Measurements from ENCODE around the gene CLEC2B. TPM values are rescaled to one million over a fixed set of nuclear protein-coding genes. Genes with fewer than 3 reads are reported as not detected.
"Not testable (repeated sequence)": the region's sequence is repeated elsewhere in the genome, so short reads cannot be mapped to it uniquely, and the experiment has no call there.

The CLEC2B gene
- total RNA-seq = 10 to 100 TPM; 11.3 to 14.2 TPM
- long read RNA-seq, donor 1, partial matches to known transcripts = 0 of 2 reads
- long read RNA-seq, donor 1, other reads (novel, unspliced or antisense) = 1 of 2 reads
- long read RNA-seq, donor 2, transcript CLEC2B-201 (5 exons, 1,700 nt) = major isoform, 5 of 6 reads
- long read RNA-seq, donor 2, partial matches to known transcripts = 0 of 6 reads
- long read RNA-seq, donor 2, other reads (novel, unspliced or antisense) = 0 of 6 reads

DNA sequence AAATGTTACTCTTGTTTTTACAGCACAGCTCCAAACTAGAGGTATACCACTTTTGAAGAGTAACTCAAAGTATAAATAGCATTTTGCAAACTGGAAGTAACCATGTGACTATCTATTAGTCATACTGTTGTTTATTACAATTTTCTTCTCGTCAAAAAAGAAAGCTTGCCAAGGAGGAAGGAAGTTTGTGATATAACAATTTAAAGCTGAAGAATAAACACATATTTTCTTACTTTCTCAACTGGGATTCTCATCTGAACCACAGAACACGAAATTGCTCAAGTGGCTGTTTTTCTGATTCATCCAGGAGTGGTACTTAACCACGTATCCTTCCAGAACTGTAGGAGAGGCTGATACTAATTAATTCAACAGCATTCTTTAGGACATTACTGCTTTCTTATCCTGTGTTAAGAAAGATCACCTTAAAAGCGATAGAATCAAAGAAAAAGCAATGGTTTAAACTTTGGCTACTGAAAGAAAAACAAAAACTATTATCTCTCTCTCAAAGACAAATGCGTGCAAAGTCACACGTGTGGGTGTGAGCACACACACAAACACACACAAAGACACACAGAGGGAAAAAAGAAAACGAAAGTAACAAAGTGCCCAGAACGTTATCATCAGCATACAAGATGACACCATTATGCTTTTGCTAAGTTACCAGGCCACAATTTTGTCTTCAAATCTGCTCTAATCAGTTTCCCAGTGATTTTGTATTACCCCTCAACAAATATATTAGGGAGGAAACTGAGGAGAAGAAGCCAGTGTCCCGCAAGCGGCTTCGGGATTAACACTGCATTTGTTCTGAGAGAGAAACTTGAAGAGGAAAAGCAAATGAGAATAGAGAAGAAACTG lies at the start of gene CLEC2B:
Gene CLEC2B, minus strand, starts transcription at position 48 of the 855 bp plus-strand sequence.
- intact Hi-C loops (cut with DNase I) = no loop called here
- no peak for DNase-seq (ENCODE audit: low spot score)

DNA sequence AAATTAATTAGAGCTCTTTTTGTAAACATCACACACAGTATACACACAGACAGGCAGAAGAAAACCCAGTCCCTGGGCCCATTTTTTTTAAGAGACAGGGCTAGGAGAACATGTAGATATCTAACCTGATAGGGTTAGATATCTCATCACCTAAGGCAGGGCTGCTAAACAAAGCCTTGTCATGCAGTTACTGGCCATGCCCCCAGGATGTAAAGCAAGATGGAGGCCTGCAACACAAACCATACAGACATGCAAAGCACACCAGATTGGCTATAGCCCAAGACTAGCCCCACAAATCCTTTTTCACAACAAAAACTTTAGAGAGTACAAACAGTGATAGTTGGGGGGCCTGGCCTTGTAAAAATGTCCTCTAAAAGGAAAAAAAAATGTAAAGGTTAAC lies 42.6 kb upstream of the CLEC2B start:
- intact Hi-C loops (cut with DNase I) = no loop called here
- DNase-seq (ENCODE audit: low spot score) = no peak

DNA sequence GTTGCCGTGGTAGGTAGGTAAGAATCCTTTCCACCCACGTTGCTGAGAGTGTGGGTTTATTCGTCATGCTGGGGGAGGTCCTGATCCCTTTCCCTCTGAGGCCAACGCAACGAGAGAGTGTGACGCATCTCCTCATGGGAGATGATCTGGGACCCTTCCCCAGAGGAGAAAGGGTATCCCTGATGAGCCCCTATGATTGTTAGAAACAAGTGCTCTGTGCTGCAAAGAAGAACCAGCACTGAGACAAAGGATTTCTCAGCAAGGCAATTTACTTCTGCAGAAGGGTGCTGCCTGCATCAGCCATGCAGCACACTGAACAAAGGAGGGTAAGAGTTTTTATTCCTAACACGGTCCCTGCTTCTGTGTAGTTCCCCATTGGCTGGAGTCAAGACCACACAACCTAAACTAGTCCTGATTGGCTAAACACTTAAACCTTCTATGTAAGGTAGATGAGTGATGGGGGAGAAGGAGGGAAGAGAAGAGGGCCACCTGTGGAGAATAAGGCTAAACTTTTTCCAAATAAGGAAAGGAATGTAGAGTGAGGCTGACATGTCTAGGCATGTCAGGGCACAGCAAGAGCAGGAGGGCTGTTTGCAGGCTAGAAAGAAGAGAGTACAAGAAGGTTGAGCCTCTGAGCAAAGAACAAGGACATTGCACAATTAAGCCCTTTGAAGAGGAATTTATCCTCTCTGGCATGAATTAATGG lies 41.7 kb upstream of the CLEC2B start:
- intact Hi-C loops (cut with DNase I) = no loop called here
- no peak for DNase-seq (ENCODE audit: low spot score)

DNA sequence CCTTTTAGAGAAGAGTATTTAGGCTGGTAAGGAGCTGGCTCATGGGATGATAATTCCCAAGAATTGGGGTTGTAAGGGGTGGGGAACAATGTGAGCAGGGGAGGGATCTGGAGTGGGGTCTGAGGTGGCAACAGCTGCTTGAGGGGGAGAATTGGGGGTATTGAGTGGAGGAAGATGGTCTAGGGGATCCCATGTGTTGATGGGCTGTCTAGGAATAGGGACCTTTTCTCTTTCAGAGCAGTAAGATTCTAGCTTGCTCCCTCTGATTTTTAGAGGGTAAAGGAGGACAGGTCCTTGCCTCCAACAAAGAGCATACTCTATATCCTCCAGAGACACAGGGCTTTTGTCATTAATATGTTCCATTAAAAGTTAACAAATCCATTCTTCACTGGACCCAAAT lies 40.6 kb upstream of the CLEC2B start:
- intact Hi-C loops (cut with DNase I) = no loop called here
- DNase-seq (ENCODE audit: low spot score) = no peak

DNA sequence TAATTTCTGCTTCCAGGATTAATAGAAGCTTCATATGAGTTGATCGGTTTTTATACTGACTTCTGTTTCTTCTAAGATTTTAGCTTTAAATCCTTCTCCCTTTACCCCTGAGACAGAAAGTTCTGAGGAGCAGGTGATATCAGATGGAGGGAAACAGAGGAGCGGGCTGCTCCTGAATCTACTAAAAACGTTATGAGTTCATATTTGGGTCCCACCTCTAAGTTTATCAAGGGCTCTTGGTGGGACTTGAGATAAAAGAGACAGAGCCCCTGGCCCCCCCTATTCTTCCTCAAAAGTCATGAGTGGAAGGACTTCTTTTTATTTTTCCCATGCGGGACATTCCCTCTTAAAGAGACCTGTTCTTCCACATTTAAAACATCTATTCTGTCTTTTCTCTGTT lies 39.2 kb upstream of the CLEC2B start:
- no peak for DNase-seq (ENCODE audit: low spot score)

DNA sequence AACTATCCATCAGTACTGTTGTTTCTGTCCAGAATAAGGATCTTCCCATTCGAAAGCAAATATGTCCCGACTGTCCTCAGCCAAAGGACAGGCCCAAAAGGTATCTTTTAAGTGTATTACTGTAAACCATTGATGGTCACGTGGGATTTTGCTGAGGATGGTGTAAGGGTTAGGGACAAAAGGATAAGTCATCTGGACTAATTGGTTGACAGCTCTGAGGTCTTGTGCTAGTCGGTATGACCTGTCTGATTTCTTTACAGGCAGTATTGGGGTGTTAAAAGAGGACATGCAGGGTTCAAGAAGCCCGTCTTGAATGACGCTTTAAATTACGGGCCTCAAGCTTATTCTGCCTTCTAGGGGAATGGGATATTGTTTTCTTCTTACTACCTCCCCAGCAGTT lies 38.6 kb upstream of the CLEC2B start:
- intact Hi-C loops (cut with DNase I) = no loop called here
- no peak for DNase-seq (ENCODE audit: low spot score)

More for the DNA sequence above, 39.2 kb upstream of the CLEC2B start:
- intact Hi-C loops (cut with DNase I) = no loop called here

DNA sequence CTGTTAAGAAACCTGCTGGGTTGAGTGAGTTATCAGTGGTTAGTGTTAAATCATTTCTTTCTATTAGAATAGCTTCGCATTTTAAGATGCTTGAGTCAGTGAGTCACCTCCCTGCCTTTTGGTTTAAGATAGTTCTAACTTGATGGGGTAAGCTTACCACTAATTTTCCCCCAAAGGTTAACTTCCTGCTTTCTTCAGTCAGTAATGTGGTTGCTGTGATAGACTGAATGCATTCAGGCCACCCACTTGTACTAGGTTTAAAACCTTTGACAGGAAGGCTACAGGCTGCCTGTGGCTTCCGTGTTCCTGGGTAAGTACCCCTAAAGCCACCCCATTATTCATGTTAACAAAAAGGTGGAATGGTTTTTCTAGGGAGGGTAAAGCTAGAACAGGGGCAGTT lies 37.7 kb upstream of the CLEC2B start:
- intact Hi-C loops (cut with DNase I) = no loop called here
- DNase-seq (ENCODE audit: low spot score) = no peak

DNA sequence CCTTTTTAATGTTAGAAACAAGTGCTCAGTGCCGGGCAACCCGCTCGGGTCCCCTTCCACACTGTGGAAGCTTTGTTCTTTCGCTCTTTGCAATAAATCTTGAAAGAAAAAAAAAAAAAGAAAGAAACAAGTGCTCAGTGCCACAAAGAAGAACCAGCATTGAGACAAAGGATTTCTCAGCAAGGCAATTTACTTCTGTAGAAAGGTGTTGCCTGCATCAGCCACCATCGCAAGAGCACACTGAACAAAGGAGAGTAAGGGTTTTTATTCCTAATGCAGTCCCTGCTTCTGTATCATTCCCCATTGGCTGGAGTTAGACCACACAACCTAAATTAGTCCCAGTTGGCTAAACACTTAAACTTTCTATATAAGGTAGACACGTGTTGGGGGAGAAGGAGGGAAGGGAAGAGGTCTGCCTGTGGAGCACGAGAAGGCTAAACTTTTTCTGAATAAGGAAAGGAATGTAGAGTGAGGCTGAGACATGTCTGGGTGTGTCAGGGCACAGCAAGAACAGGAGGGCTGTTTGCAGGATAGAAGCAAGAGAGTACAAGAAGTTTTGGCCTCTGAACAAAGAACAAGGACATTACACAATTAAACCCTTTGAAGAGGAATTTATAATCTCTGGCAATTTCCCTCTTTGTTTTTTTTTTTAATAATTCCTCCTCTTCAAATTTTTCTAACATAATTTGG lies 33.5 kb upstream of the CLEC2B start:
- no peak for DNase-seq (ENCODE audit: low spot score)
- intact Hi-C loops (cut with DNase I) = no loop called here

DNA sequence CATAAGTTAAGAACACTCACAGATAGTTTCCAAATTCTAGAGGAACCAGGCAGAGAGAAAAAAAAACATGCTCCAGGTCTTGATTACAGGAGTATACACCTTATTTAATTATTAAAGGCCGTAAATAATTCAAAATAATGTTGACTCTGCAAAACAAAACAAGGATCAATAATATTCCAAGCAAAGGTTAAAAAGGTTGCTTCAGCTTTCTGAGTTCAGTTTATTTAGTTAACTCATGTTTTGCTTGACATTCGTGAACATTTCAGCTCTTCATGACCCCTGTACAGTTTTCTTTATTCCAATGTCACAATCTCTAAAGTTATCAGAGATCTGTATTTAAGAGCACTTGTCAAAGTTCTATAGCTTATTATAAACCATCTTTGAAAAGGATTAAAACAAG lies 31.8 kb upstream of the CLEC2B start:
- no peak for DNase-seq (ENCODE audit: low spot score)
- intact Hi-C loops (cut with DNase I) = no loop called here

DNA sequence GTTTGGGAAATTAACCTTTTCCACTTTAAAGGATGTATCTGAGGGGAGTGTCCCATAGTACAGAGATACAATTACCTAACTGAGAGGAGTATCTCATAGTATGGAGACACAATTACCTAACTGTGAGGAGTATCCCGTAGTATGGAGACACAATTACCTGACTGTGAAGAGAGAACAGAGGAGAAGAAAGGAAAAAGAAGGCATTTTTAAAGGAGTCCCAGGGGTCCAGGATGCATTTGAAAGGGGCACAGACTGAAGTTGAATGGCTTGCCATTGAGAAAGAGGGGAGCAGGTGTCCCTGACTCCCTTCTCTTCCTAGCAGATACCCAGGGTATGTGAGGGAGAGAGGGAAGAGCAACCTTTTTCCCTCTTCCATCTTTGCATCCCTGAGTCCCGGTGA lies 30.1 kb upstream of the CLEC2B start:
- no peak for DNase-seq (ENCODE audit: low spot score)
- intact Hi-C loops (cut with DNase I) = no loop called here

DNA sequence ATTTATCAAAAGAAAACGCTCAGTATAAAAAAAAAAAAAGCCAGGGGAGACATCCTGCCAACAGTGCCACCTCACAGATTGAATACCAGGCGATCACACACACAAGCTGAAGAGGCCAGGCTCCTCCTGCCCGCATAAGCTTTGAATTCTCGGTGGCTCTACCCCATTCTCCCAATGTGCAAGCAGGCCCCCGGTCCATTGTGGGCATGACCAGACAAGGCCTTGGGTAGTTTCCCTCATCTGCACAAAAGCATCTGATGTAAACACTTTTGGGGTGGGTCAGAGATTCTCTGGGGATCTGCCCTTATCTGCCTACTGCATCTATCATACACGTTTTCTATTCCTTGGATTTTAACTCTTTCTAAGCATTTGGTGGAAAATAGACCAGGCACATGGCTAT lies 28.4 kb upstream of the CLEC2B start:
- intact Hi-C loops (cut with DNase I) = no loop called here

DNA sequence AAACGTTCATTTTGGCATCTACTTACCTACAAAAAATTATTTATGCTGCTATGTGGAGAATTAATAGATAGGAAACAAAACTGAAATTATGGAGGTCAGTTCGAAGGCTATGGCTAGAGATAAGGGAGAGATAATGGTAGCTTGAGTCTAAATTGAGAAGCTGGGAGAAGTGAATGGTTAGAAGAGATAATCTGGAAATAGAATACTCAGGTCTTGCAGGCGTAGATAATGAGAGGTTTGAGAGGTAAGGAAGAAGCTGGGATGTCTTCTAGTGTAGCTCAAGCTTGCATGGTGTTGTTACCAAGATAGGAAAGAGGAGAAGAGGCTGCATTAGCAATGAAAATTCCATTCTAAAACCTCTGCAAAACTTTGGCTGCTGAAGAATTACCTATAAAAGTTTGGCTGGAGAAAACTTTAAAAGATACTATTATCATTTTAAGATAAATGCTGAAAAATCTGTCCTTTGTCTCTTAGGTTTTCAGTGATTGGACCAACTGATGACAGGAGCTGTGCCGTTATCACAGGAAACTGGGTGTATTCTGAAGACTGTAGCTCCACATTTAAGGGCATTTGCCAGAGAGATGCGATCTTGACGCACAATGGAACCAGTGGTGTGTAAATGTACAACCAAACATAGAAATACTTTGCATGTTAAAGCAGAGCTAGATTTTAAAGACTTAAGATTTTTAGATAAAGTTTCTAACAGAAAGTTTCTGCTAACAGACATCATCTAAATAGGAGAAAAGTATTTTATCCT lies 26.2 kb upstream of the CLEC2B start:
- intact Hi-C loops (cut with DNase I) = no loop called here
- DNase-seq (ENCODE audit: low spot score) = no peak

More for the DNA sequence above, 28.4 kb upstream of the CLEC2B start:
- no peak for DNase-seq (ENCODE audit: low spot score)

DNA sequence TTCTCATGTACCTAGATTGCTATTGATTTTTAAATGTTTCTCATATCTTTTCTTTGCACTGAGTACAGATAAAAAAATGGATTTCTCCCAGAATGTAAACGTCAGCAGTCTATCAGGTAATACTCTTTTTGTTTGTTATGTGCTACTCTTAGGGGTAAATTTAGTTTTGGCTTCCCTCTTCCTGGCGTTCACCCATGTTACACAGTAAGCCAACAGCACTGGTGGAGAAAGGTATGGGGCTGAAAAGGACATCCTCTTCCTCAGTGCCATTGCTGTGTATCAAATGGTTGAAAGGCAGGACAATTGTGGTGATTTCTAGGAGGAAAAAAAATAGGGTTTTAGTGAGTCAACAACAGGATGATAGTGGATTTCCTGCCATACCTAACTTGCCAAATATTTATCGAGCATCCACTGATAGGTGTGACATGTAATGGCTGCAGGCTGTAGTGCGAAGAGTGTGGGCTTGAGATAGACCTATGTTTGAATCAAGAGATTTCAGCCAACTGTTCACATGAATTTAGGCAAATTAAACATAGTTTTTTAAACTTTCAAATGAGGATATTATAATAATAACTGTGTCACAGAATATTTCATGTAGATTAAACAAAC lies 19.6 kb upstream of the CLEC2B start:
- intact Hi-C loops (cut with DNase I) = no loop called here
- DNase-seq (ENCODE audit: low spot score) = no peak

DNA sequence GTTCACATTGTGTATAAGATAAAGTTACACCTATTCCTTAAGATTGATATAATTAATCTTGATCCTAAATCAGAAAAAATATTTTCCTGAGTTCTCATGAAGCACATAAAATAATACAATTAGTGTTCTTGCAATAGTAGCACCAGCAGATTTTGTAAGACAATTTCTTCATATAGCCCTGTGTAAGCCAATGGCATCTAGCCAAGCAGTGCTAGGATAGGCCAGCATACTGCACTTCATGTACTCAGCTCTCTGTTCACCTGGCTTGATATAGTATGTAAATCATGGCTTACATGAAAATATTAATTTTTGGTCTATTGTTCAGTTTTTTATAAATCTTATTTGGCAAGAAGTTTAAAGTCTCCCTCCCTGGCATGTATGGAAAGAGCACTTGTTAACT lies 14.0 kb upstream of the CLEC2B start:
- no peak for DNase-seq (ENCODE audit: low spot score)
- intact Hi-C loops (cut with DNase I) = no loop called here

DNA sequence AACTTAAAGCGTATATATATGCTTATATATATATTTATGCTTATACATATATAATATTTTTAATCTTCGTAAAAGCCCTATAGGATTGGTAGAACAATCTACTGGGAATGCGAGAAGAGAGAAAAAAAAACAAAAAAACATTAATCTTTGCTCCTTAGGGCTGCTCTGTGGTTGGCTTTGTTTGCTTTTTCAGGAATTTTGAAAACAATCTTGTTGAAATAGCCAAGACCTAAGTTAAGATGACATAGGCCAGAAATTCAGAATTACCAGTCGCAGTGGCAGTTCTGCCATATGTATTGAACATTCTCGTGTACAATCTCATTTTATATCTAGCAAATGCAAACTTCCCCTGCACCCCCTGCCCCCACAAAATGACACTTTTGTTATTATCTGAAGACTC lies 12.8 kb upstream of the CLEC2B start:
- intact Hi-C loops (cut with DNase I) = no loop called here
- DNase-seq (ENCODE audit: low spot score) = no peak

DNA sequence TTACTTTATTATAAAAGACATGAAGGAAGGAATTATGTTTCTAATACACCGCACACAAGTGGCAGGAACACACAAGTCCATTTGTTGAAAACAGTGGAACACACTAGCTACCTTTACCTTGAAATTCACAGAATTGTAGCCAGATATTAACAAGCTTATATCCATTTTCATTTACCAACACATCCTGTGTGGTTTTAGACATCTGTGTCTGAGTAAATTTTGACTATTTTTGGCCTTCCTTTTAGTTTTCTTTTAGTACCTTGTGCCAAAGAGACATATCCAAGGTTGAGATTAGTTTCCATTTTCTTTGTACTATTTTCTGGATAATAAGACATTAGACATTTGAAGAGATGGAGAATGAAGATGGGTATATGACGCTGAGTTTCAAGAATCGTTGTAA lies 12.1 kb upstream of the CLEC2B start, which contains the start of gene KLRF2:
Gene KLRF2, plus strand, starts transcription at position 244 of the 400 bp plus-strand sequence. Its CDS starts 107 bp downstream, at position 351.
- DNase-seq (ENCODE audit: low spot score) = no peak
- intact Hi-C loops (cut with DNase I) = no loop called here

DNA sequence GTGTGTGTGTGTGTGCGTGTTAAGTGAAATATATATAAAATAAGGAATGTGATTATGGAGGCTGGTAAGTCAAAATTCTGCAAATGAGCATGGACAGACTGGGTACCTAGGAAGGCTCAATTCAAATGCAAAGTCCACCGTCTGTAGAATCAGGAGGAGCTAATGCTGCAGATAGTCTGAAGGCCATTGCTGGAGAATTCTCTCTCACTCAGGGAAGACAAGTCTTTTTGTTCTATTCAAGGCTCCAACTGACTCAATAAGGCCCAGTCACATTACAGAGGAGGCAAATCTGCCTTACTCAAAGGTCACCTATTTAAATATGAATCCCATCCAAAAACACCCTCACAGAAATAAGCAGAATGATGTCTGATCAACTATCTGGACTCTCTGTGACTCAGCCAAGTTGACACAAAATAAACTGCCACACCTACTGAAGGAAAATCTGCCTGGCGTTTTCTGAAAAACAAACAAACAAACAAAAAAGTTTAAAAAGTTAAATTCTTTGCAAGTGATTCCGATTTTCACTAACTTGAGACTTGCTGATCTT lies 11.5 kb upstream of the CLEC2B start:
- intact Hi-C loops (cut with DNase I) = no loop called here
- no peak for DNase-seq (ENCODE audit: low spot score)

DNA sequence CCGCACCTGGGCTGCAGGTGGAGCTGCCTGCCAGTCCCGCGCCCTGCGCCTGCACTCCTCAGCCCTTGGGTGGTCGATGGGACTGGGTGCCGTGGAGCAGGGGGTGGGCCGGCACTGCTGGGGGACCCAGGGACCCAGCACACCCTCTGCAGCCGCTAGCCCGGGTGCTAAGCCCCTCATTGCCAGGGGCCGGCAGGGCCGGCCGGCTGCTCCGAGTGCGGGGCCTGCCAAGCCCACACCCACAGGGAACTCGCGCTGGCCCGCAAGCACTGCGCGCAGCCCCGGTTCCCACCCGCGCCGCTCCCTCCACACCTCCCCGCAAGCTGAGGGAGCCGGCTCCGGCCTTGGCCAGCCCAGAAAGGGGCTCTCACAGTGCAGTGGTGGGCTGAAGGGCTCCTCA lies 7.0 kb upstream of the CLEC2B start:
- intact Hi-C loops (cut with DNase I); DNase-seq (ENCODE audit: low spot score): not testable (repeated sequence)

Data from posterior vena cava (tissue), 2 donors.